Trophoblast cell (in vitro differentiated cells and primary cell): Measurements from ENCODE around the gene CCL15.

Source experiments
- DNase-seq, 2 donors: peaks; one replicate each; pipeline ENCODE4 v3.0.0-alpha.2; 2016
- H2AFZ ChIP-seq: 2 replicates; pipeline ENCODE4 v1.6.1; 2013; ENCODE audit warnings: low read length, moderate library complexity, mild to moderate bottlenecking; ENCODE audit not compliant: insufficient read depth, poor library complexity
- H2AK5ac ChIP-seq: 2 replicates; pipeline ENCODE4 v1.6.1; 2013; ENCODE audit warnings: mild to moderate bottlenecking, low read length
- H2BK120ac ChIP-seq: 2 replicates; pipeline ENCODE4 v1.6.1; 2013; ENCODE audit warnings: low read length, mild to moderate bottlenecking, moderate library complexity; ENCODE audit not compliant: insufficient read depth, poor library complexity
- H2BK12ac ChIP-seq: 2 replicates; pipeline ENCODE4 v1.6.1; 2013; ENCODE audit warnings: mild to moderate bottlenecking, low read length, moderate library complexity
- H2BK5ac ChIP-seq: 2 replicates; pipeline ENCODE4 v1.6.1; 2013; ENCODE audit warnings: low read length, low read depth, moderate library complexity, mild to moderate bottlenecking; ENCODE audit not compliant: poor library complexity
- H3K14ac ChIP-seq: 2 replicates; pipeline ENCODE4 v1.6.1; 2013; ENCODE audit warnings: mild to moderate bottlenecking, low read length
- H3K18ac ChIP-seq: 2 replicates; pipeline ENCODE4 v1.6.1; 2013; ENCODE audit warnings: mild to moderate bottlenecking, low read length
- H3K23ac ChIP-seq: 2 replicates; pipeline ENCODE4 v1.6.1; 2013; ENCODE audit warnings: low read length
- H3K27ac ChIP-seq: 2 replicates; pipeline ENCODE4 v1.5.1; 2013; ENCODE audit warnings: low read depth, mild to moderate bottlenecking, inconsistent platforms, low read length, moderate library complexity
- H3K27me3 ChIP-seq: 2 replicates; pipeline ENCODE4 v1.6.1; 2013; ENCODE audit warnings: inconsistent platforms, mild to moderate bottlenecking, low read length, moderate library complexity; ENCODE audit not compliant: insufficient read depth
- H3K36me3 ChIP-seq, 2 experiments: 1 replicate in 1 of 2; 2 replicates in 1 of 2; pipeline ENCODE4 v1.6.1; 2013; ENCODE audit warnings: low read length in 2 of 2, mild to moderate bottlenecking in 2 of 2, moderate library complexity in 1 of 2; ENCODE audit not compliant: insufficient read depth in 2 of 2, control insufficient read depth in 1 of 2
- H3K4ac ChIP-seq: 2 replicates; pipeline ENCODE4 v1.6.1; 2013; ENCODE audit warnings: low read depth, mild to moderate bottlenecking, low read length, moderate library complexity
- H3K4me1 ChIP-seq, 2 experiments: 1 replicate in 1 of 2; 2 replicates in 1 of 2; pipeline ENCODE4 v1.6.1; 2013; ENCODE audit warnings: low read length in 2 of 2, mild to moderate bottlenecking in 2 of 2, moderate library complexity in 1 of 2; ENCODE audit not compliant: insufficient read depth in 2 of 2, control insufficient read depth in 1 of 2
- H3K4me2 ChIP-seq: 2 replicates; pipeline ENCODE4 v1.6.1; 2013; ENCODE audit warnings: inconsistent platforms, mild to moderate bottlenecking, low read length, moderate library complexity
- H3K4me3 ChIP-seq: 2 replicates; pipeline ENCODE4 v1.5.1; 2013; ENCODE audit warnings: mild to moderate bottlenecking, low read depth, low read length, inconsistent platforms
- H3K79me1 ChIP-seq: one replicate; pipeline ENCODE4 v1.6.1; 2013; ENCODE audit warnings: low read length
- H3K79me2 ChIP-seq: 2 replicates; pipeline ENCODE4 v1.6.1; 2013; ENCODE audit warnings: low read length, mild to moderate bottlenecking; ENCODE audit not compliant: control insufficient read depth, insufficient read depth, poor library complexity
- H3K9ac ChIP-seq: 2 replicates; pipeline ENCODE4 v1.6.1; 2013; ENCODE audit warnings: mild to moderate bottlenecking, low read length
- H3K9me3 ChIP-seq: 2 replicates; pipeline ENCODE4 v1.6.1; 2013; ENCODE audit warnings: low read depth, mild to moderate bottlenecking, control low read depth, inconsistent platforms, low read length; ENCODE audit not compliant: insufficient read depth
- H4K12ac ChIP-seq: 2 replicates; pipeline ENCODE4 v1.6.1; 2013; ENCODE audit warnings: low read depth, mild to moderate bottlenecking, low read length, moderate library complexity
- H4K8ac ChIP-seq: 2 replicates; pipeline ENCODE4 v1.6.1; 2013; ENCODE audit warnings: low read depth, mild to moderate bottlenecking, low read length, moderate library complexity
- H4K91ac ChIP-seq: one replicate; pipeline ENCODE4 v1.6.1; 2013; ENCODE audit warnings: low read depth, mild to moderate bottlenecking, low read length, moderate library complexity
- WGBS: extraction: QIAGEN DNeasy Blood & Tissue Kit; methylation state at CpG from one replicate; pipeline ENCODE4 v1.1.7; 2013; ENCODE audit warnings: missing lambda C conversion rate; ENCODE audit not compliant: insufficient read length, insufficient coverage; ENCODE audit errors: extremely low coverage; 5-methylcytosine and 5-hydroxymethylcytosine counted together

Gene CCL15

DNA sequence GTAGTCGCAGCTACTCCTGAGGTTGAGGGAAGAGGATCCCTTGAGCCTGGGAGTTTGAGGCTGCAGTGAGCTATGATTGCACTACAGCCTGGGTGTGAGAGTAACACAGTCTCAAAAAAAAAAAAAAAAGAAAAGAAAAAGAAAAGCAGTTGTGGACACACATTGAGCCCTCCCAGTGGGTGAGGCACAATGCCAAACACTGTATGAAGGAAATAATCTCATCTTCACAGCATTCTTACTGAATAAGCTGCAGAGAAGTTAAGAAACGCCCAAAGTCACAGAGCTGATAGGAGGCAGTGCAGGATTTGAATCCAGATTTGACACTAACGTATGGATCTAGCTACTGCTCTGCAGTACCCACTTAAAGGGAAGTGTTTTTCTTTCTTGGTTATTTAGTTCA, 52.0 kb downstream of the CCL15 start:
- no peak for DNase-seq
- no peak overlapping the region for H4K8ac ChIP-seq
- no peak overlapping the region for H3K4me2 ChIP-seq
- no peak overlapping the region for H3K4me3 ChIP-seq
- no peak overlapping the region for H4K12ac ChIP-seq
- no peak overlapping the region for H2BK12ac ChIP-seq
- no peak overlapping the region for H2AFZ ChIP-seq
- no peak overlapping the region for H4K91ac ChIP-seq
- H3K14ac ChIP-seq = no peak overlapping the region
- no peak overlapping the region for H2BK5ac ChIP-seq
- H3K23ac ChIP-seq = no peak overlapping the region
- no peaks in the 10 kb centered on the region for H3K27me3 ChIP-seq
- H3K79me2 ChIP-seq = no peaks in the 10 kb centered on the region
- WGBS = no CpG with 5 or more reads among the region's 3 CpGs
- no peak overlapping the region for H3K9ac ChIP-seq
- H3K9me3 ChIP-seq = no peaks in the 10 kb centered on the region
- no peak overlapping the region for H3K27ac ChIP-seq
- no peak overlapping the region for H3K18ac ChIP-seq
- no peaks in the 10 kb centered on the region for H3K4me1 ChIP-seq
- H2BK120ac ChIP-seq = no peak overlapping the region
- H3K4ac ChIP-seq = no peak overlapping the region
- no peaks in the 10 kb centered on the region for H3K36me3 ChIP-seq
- H2AK5ac ChIP-seq = no peak overlapping the region
- no peaks in the 10 kb centered on the region for H3K79me1 ChIP-seq

DNA sequence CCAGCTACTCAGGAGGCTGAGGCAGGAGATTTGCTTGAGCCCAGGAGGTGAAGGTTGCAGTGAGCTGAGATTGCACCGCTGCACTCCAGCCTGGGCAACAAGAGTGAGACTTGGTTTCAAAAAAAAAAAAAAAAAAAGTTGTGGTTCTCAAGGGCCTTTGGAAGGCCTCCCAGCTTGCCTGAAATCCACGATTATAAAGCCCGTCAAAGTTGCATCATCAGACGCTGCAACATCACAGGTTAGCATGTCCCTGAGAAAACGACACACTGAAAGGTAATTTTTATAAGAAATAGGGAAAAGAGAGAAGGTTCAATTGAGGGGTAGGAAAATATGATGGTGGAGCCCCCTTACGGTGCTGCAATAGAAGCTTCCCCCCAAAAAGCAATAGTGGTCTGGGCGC, 53.3 kb downstream of the CCL15 start:
- H4K91ac ChIP-seq = no peak overlapping the region
- H3K4ac ChIP-seq = no peak overlapping the region
- H3K4me2 ChIP-seq = no peak overlapping the region
- H2BK12ac ChIP-seq = no peak overlapping the region
- no CpG with 5 or more reads among the region's 7 CpGs for WGBS
- H2AK5ac ChIP-seq = no peak overlapping the region
- H3K79me1 ChIP-seq = no peaks in the 10 kb centered on the region
- no peak overlapping the region for H3K27ac ChIP-seq
- H4K12ac ChIP-seq = no peak overlapping the region
- H2BK5ac ChIP-seq = no peak overlapping the region
- H3K36me3 ChIP-seq = no peaks in the 10 kb centered on the region
- H3K79me2 ChIP-seq = no peaks in the 10 kb centered on the region
- no peaks in the 10 kb centered on the region for H3K9me3 ChIP-seq
- no peaks in the 10 kb centered on the region for H3K27me3 ChIP-seq
- H3K4me1 ChIP-seq = no peaks in the 10 kb centered on the region
- H3K4me3 ChIP-seq = no peak overlapping the region
- no peak overlapping the region for H3K18ac ChIP-seq
- no peak overlapping the region for H3K23ac ChIP-seq
- H2BK120ac ChIP-seq = no peak overlapping the region
- H4K8ac ChIP-seq = no peak overlapping the region
- H3K9ac ChIP-seq = no peak overlapping the region
- no peak for DNase-seq
- H3K14ac ChIP-seq = no peak overlapping the region
- no peak overlapping the region for H2AFZ ChIP-seq
